GM12891 (cell line): ENCODE measurements around the gene PRM2.
"Not testable (repeated sequence)": the region's sequence is repeated elsewhere in the genome, so short reads cannot be mapped to it uniquely, and the experiment has no call there.

Experiments used
- DNase-seq: peaks from one replicate; pipeline ENCODE4 v3.0.0; 2011; ENCODE audit warnings: low spot score; ENCODE audit not compliant: insufficient read length
- FAIRE-seq: peaks from 2 replicates; lab custom pipeline; 2011; peaks lifted over from hg19 to GRCh38; lab: Jason Lieb, UNC
- PAX5 ChIP-seq: IDR thresholded peaks from 2 replicates; pipeline ENCODE4 v1.6.1; 2011; ENCODE audit warnings: low read length, moderate library complexity, mild to moderate bottlenecking; ENCODE audit not compliant: insufficient read depth, severe bottlenecking
- POLR2A ChIP-seq: IDR thresholded peaks from 2 replicates; pipeline ENCODE4 v1.6.1; 2011; ENCODE audit warnings: low read depth, low read length, control low read depth
- POLR2AphosphoS5 ChIP-seq: IDR thresholded peaks from 2 replicates; pipeline ENCODE4 v1.6.1; 2011; ENCODE audit warnings: low read depth, low read length, control low read depth
- POU2F2 ChIP-seq: IDR thresholded peaks from 2 replicates; pipeline ENCODE4 v1.6.1; 2011; ENCODE audit warnings: low read depth, mild to moderate bottlenecking, control low read depth, low read length, moderate library complexity
- SPI1 ChIP-seq: IDR thresholded peaks from 2 replicates; pipeline ENCODE4 v1.6.1; 2011; ENCODE audit warnings: low read depth, low read length, control low read depth
- TAF1 ChIP-seq: IDR thresholded peaks from 2 replicates; pipeline ENCODE4 v1.6.1; 2011; ENCODE audit warnings: low read depth, low read length, control low read depth

Gene PRM2

DNA sequence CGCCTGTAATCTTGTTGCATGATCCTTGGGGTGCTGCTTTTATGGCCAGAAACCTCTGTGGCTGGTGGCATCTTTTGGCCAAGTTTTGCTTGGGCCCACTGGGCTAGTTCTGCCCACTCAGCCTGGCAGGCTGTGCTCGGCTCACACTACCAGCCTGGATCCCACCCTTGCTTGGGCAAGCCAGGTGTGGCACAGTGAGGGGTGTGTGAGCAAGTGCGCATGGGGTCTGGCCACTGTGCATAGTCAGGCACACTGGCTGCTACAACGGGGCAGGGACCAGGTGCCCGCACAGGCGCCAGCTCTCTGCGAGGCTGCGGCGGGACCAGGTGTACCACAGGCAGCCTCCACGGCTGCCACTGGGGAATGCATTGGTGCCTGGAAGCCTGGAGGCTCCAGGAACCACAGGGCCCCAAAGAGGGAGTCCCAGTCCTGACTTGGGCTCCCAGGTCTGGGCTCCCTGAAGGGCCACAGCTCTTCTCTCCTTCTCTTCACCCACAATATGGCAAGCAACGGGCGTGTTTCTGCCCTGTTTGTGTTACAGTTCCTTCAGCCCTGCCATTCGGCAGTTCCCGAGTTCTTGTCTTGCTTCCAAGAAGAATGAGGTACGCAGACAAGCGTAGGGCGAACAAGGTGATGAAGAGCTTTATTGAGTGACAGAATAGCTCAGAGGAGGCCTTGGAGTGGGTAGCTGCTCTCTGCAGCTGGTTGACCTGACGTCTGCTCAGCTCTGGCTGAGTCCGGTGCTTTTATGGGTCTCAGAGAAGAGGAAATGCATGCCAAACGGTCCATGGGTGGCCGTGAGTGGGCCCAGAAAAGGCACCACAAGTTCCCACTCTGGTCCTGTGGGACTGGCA lies 31.6 kb upstream of the PRM2 start:
- no peak for FAIRE-seq
- TF ChIP-seq SPI1 (0 out of 2 replicates have a peak, but pooled peaks have one; percentile 8), PAX5 (no peak), POLR2AphosphoS5 (no peak)

DNA sequence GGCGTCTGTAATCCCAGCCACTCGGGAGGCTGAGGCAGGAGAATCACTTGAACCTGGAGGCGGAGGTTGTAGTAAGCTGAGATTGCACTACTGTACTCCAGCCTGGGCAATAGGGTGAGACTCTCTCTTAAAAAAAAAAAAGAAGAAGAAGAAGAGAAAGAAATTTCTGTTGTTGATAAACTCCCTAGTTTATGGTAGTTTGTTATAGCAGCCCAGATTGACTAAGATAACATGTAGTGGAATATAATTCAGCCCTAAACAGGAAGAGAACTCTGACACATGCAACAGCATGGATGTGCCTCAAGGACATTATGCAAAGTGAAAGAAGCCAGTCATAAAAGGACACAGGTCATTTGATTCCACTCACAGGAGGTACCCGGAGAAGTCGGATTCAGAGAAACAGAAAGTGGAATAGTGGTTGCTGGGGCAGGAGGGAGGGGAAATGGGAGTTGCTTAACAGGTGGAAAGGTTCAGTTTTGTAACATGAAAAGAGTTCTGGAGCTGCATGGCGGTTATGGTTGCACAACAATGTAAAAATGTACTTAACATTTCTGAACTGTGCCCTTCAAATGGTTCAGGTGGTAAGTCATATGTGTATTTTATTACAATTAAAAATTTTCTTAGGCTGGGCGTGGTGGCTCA lies 30.8 kb upstream of the PRM2 start:
- no peak for FAIRE-seq
- no peak for DNase-seq

More for the DNA sequence above, 31.6 kb upstream of the PRM2 start:
- no peak for DNase-seq

DNA sequence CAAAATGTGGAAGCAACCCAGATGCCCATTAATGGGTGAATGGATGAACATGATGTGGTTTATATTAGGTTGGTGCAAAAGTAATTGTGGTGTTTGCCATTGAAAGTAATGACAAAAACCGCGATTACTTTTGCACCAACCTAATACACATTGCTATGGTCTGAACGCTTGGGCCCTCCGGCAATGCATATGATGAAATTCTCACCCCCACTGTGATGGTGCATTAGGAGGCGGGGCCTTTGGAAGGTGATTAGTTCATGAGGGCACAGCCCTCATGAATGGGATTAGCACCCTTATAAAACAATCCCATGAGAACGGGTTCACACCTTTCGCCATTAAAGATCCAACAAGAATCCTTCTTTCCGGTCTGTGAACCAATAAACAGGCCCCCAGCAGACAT lies 30.1 kb upstream of the PRM2 start:
- DNase-seq (no peak), FAIRE-seq (no peak)
- no peak for TF ChIP-seq SPI1
- no peak for TF ChIP-seq POLR2A
- no peak for TF ChIP-seq PAX5
- no peak for TF ChIP-seq POLR2AphosphoS5
- no peak for TF ChIP-seq POU2F2
- no peak for TF ChIP-seq TAF1

More for the DNA sequence above, 30.8 kb upstream of the PRM2 start:
- TF ChIP-seq POLR2A, result no peak
- TF ChIP-seq POU2F2, result no peak
- TF ChIP-seq TAF1, result no peak
- no peak for TF ChIP-seq SPI1
- no peak for TF ChIP-seq POLR2AphosphoS5
- no peak for TF ChIP-seq PAX5

DNA sequence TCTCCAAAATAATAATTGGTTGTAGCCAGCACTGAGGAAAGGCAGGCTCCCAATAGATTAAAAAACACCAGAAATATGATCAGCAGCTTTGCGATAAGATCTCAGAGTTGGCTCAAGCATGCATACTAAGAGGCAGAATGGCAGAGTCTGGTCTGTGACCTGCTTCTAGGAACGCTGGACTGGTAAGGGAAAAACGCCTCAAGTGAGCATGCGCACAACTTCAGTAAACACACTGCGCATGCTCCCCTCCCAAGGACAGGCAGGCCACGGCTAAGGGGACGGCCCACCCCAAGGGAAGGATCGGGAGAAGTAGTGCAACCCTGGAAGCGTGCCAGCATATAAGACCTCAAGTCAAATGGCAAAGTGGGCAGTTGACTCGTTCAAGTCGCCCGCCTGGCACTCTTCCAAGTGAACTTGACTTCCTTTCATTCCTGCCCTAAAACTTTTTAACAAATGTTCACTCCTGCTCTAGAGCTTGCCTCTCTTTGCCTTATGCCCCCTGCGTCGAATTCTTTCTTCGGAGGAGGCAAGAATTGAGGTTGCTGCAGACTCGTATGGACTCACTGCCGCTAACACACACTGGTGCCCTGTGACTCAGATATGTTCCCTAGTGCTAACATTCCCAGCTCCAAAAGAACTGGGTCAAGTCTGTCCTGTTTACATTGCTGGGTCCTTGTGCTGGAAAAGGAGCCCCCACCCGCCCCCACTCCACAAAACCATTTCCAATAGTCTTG lies 27.3 kb upstream of the PRM2 start:
- DNase-seq (no peak), FAIRE-seq (no peak)
- TF ChIP-seq POLR2AphosphoS5 (no peak), PAX5 (no peak), POU2F2 (no peak), POLR2A (no peak), SPI1 (no peak), TAF1 (no peak)

DNA sequence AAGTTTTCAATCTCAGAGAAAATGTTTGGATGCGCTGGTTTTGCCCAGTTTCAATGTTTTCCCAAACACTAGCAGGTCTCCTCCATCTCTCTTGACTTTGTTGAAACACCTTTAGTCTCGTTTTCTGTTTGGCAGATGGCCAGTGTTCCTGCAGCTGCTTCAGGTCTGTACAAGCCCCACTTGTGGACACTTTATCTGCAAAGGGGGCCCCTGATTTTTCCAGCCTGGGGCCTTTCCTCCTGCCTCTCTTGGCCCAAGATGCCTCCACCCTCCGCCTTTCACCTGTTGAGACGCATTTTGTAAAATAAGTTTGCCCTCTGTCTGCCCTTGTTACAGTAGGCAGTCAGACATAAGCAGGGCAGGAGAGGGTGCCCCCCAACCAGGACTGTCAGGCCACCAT lies 26.7 kb upstream of the PRM2 start:
- DNase-seq (no peak), FAIRE-seq (no peak)
- TF ChIP-seq POU2F2, result no peak

DNA sequence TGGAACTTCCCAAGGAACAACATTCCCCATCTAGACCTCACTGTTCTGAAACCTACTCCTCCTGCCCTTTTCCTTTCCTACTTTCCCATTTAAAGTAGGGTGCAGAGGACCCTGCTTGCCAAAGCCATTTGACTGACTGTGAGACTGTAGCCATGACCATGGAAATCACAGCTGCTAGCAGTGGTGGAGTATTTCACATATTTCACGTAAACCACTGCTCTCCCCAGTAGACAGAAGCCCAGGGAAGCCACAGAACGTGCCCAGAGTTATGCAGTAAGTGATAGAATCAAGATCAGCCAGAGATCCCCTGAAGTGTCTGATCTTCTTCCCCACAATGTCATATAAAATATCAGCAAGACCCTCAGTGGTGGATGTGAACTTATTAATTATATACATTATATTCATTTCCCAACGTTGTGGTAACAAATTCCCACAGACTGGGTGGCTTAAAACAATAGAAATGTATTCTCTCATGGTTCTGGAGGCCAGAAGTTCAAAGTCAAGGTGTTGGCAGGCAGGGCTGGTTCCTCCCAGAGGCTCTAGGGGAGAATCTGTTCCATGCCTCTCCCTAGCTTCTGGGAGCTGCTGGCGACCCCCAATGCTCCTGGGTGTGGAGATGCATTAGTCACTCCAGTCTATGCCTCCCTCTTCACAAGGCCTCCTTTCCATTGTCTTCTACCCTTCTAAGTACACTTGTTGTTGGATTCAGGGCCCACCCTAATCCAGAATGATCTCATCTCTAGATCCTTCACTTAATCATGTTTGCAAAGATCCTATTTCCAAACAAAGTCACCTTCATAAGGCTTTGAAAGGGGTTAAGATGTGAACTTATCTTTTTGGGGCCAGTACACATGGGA lies 25.6 kb upstream of the PRM2 start:
- TF ChIP-seq SPI1, result no peak
- TF ChIP-seq POLR2AphosphoS5, result no peak
- no peak for TF ChIP-seq TAF1
- no peak for TF ChIP-seq POLR2A
- no peak for TF ChIP-seq PAX5
- no peak for TF ChIP-seq POU2F2

DNA sequence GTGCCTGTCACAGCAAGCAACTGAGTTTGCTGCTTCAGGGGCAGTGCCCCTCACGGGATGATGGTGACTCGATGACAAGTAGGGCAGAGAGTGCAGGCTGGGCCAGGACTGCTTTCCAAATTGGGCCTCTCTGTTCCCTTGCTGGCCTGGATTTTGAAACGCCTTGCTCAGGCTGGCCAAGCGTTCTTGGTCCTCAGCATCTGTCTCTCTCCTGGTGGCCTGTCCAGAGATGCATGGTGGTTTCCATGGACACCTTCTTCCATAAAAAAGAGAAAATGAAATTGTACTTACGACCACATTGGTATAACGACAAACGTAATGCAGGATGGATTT lies 24.2 kb upstream of the PRM2 start:
- DNase-seq (no peak), FAIRE-seq (no peak)
- no peak for TF ChIP-seq POLR2AphosphoS5
- no peak for TF ChIP-seq POU2F2
- no peak for TF ChIP-seq PAX5
- no peak for TF ChIP-seq TAF1
- TF ChIP-seq SPI1, result no peak
- TF ChIP-seq POLR2A, result no peak

More for the DNA sequence above, 25.6 kb upstream of the PRM2 start:
- FAIRE-seq, result no peak
- DNase-seq, result no peak

DNA sequence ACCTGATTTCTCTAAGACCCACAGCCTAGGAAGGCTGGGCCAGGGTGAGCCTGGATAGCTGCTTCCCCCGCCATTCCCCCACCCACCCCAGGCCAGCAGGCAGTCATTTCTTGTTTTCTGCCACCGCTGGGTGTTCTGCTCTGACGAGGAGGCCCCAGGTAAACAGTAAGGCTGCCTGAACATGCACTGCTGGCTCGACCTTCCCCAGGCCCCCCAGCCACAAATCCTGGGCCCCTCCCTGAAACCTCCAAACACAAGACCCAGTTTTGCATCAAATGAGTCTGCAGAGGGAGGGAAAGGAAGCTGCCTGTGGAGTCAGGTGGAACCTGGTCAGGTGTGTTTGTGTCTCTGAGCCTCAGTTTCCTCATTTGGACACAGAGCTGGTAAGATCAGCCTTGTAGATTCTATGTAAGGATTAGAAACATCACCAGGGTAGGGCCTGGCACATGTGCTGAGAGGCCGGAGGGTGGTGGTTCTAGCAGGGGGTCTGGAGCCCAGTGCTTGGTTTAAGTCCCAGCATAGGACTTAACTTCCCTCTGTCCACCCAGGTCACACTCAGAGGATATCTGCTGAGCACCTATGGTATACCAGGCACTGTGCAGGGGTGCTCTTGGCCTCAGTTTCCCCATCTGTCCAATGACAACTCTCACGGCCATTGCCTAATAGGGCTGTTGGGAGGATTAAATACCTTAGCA lies 23.7 kb upstream of the PRM2 start:
- DNase-seq, result no peak
- no peak for FAIRE-seq
- TF ChIP-seq POLR2AphosphoS5, result no peak

DNA sequence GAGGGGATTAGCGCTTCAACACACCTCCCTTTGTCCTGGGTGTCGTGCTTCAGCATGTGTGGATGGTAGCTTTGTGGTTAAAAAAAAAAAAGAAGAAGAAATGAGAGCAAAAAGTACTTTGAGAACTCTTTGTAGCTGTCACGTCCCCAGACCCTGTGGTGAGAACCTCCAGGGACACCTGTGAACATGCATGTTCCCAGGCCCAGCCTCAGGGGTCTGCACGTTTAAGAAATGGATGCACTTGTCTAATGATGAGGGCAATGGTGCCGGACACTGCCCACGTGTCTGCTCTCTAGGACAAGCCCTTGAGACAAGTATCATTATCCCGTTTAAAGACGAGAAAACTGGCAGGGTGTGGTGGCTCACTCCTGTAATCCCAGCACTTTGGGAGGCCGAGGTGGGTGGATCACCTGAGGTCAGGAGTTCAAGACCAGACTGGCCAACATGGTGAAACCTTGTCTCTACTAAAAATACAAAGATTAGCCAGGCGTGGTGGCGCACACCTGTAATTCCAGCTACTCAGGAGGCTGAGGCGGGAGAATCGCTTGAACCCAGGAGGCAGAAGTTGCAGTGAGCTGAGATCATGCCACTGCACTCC lies 22.8 kb upstream of the PRM2 start:
- TF ChIP-seq SPI1 (peak; percentile 11; the same call in 1 of the 2 replicates), POU2F2 (peak; percentile 75; the same call in 1 of the 2 replicates)
- not testable (repeated sequence) for DNase-seq, FAIRE-seq
